NCI-H510A treated with DMSO at 0.1 percent for 48 hours (cell line): Measurements from ENCODE around the gene LBHD2.
"Not testable (repeated sequence)": the region's sequence is repeated elsewhere in the genome, so short reads cannot be mapped to it uniquely, and the experiment has no call there.

ENCODE experiments used
- DNase-seq: peaks from one replicate; lab custom pipeline; 2025; lab: John Stamatoyannopoulos, UW

LBHD2 gene

GRCh38 chr14:103104654-103105452, 20.8 kb downstream of the LBHD2 start:
- peak; percentile 76 for DNase-seq

- DNase-seq: peak; percentile 80
Measured at GRCh38 chr14:103105580-103106150, 21.7 kb downstream of the LBHD2 start.

DNA sequence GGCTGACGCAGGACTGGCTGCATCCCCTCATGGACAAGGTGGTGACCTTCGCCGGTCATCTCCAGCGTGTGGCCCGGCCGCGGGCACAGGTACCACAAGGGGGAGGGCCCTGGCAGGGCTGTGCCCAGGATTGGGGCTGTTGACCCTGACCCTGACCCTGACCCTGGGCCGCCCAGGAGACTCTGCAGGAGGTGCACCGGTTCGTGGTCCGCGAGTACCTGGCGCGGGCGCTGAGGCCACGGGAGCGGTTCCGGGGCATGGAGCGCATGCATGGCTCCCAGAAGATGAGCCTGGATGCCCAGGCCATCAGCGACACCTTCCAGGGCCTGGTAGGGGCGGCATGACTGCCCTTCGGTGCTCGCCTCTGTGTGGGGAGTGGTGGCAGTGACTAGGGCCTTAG, 23.4 kb downstream of the LBHD2 start:
- no peak for DNase-seq

DNA sequence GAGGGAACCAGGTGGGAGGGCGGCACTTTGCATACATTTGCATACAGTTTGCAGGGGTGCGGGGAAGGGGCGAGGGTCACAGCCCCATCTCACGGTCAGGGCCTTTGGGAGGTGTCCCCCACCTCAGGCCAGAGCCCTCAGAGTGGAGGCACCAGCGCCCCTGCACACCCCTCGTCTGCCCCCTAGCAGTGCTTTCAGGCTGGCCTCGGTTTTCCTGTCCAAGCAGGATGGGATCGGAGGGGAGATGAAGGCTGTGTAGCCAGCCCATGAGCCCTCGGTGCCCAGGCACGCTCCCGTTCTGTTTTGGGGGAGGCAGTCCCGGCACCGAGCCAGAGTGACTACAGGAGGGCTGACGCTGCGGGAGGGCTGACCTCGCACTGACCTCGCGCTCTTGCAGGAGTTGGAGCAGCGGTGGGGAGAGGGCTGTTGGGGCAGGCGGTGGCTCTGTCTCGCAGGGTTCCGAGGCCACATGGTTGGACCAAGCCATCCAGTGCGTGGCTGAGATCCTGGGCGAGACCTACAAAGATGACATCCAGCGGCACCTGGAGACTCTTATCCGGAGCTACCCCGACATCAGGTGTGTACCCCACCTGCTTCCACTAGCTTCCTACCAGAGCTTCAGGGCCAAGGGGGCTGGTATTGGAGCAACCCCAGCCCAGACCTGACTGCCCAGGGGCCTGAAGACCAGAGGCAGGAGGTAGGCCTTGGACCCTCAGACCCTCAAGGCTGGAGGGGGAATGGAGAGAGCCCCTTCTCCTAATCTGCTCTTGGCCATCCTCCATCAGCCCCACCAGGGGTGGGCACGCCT, 24.1 kb downstream of the LBHD2 start:
- DNase-seq: no peak

DNA sequence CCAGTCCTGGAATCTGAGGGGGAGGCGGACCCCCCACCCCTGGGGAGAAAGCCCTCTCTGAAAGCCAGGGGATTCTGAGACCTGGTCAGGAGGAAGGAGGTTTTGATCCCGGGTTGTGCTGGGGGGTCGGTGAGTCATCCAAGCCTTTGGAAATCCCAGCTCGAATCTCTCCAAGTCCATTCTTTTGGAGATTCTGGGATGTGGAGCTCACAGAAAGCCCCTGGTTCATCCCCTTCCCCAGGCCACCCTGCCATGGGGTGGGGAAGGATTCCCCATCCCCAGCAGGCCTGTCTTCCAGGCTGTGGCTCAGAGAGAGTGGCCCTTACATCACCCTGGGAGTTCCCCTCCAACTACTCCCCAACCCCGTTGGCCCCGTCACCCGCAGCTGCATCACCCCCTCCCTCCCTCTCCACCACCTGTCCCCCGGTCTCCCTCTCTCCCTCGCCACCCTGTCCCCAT, 24.8 kb downstream of the LBHD2 start:
- peak; percentile 25 for DNase-seq

GRCh38 chr14:103109535-103110441, 25.8 kb downstream of the LBHD2 start:
- no peak for DNase-seq

- no peak for DNase-seq
Measured at GRCh38 chr14:103110681-103111231, 26.7 kb downstream of the LBHD2 start.

GRCh38 chr14:103111232-103111868, 27.3 kb downstream of the LBHD2 start:
- DNase-seq: no peak

GRCh38 chr14:103112400-103113243, 28.6 kb downstream of the LBHD2 start:
- DNase-seq: peak; percentile 44

DNA sequence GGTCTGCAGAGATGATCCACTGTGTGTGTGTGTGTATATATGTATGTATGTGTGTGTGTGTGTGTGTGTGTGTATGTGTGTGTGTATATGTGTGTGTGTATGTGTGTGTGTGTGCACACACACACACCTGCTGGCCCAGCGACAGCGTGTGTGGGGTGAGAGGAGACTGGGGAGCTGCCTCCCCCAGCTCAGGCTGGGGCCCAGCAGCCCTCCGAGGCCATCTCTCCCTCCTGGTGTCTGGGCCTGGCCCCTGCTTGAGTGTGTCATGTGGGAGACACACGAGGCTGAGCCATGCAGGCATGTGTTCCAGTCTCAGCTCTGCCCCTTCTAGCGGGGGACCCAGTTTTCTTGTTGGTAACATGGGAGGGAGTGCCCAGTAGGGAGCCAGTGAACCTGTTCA, 29.3 kb downstream of the LBHD2 start:
- no peak for DNase-seq

DNA sequence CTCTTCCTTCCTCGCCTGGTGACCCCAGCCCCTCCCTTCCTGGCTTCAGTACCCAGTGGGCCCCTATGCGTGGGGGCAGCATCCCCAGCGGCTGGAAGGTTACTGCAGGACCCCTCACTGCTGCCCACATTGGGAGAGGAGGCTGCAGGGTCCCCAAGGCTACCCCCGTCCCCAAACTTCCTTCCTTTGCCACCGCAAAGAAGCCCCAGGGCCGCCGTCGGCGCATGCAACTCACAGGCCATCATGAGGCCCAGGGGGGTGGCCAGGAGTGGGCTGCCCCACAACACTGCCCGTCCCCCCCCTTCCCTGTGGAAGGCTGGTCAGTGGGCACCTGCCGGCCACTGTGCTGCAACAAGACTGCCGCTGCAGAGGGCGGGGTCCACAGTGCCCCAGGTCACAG, 29.8 kb downstream of the LBHD2 start:
- DNase-seq: no peak

DNA sequence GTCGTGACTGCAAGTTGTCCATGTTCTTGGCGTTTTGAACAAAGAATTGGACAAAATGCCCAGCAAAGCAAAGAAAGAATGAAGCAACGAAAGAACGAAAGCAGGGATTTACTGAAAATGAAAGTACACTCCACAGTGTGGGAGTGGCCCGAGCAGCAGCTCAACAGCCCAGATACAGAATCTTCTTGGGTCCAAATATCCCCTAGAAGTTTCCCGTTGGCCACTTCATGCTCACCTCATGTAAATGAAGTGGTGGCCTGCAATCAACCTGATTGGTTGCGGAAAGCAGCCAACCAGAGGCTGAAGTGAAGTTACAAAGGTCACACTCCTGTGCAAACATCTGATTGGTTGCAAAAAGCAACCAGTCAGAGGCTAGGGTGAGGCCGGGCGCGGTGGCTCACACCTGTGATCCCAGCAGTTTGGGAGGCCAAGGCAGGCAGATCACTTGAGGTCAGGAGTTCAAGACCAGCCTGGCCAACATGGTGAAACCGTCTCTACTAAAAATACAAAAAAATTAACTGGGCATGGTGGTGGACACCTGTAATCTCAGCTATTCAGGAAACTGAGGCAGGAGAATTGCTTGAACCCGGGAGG, 31.2 kb downstream of the LBHD2 start:
- not testable (repeated sequence) for DNase-seq

GRCh38 chr14:103115845-103116572, 32.0 kb downstream of the LBHD2 start:
- DNase-seq: no peak

DNA sequence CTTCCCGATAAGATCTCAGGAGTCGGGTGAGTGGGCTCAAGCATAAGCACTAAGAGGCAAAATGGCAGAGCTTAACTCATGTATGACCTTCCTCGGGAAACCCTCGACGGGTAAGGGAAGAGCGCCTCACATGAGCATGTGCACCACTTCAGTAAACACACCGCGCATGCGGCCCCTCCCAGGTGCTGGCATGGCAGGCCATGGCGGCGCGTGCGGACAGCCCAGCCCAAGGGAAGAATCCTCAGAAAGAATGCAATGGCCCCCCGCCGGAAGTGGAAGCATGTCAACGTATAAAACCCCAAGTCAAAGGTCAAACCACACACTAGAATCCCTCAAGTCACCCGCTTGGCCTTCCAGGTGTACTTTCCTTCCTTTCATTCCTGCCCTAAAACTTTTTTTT, 32.6 kb downstream of the LBHD2 start:
- no peak for DNase-seq

- not testable (repeated sequence) for DNase-seq
Measured at GRCh38 chr14:103117499-103117898, 33.5 kb downstream of the LBHD2 start.

DNA sequence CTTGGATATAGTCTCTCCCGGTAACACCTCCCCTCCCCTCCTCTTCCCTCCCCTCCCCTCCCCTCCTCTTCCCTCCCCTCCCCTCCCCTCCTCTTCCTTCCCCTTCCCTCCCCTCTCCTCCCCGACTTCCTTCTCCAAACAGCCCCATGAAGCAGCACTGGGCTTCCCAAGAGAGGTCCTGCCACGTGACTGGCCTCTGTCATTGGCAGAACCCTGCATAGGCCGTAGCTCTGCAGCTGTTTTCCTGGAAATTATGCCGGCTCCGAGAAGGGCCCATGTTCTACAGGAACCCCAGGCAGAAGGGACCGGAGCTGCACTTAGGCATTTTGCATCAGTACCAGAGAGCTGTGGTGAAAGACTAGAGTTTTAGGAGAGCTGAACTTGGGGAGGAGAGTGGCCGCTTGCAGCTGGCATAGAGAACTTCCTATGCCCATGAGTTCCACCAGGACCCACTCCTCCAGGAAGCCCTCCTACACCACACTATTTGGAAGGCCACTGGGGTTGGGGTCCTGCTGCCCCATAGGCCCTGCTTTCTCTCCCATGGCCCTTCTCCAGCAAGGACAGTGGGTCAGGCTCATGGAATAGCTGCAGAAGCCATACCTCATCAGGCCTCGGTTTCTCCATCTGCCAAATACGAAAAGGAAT, 34.1 kb downstream of the LBHD2 start:
- no peak for DNase-seq

DNA sequence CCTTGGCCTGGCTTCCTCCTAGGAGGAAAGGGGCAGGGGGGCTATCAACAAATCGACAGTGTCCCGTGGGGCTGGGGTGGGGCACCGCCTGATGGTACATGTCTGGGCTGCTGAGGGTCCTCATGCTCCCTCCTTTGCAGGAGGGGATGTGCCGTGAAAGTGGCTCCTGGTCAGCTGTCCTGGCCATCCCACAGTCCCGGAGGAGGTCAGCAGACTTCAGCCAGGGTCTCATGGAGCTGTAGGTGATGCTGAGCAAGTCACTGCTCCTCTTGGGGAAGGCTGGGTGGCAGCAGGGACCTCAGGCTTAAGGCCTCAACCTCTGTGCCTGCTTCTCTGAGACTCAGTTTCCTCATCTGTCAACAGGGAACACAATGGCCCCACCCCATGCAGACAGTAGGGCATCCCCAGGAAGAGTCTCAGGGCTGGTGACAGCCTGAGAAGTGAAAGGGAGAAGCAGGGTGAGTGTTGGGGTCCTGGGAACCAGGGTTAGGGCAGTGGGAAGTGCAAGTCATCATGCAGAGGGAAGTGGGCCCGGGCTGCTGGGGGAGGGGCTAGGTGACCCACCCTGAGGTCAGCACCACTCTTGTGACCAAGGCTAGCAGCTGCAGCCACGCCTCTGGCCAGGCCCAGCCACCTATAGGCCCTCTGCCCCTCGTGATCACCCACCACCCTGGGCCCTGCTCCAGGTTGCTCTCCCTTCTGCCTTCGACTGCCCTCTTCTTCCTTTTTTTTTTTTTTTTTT, 34.8 kb downstream of the LBHD2 start:
- no peak for DNase-seq

GRCh38 chr14:103119527-103119926, 35.5 kb downstream of the LBHD2 start:
- DNase-seq: not testable (repeated sequence)
